ENCODE measurements around the gene YWHAQ.
"Not testable (repeated sequence)": the region's sequence is repeated elsewhere in the genome, so short reads cannot be mapped to it uniquely, and the experiment has no call there.

Gene YWHAQ

DNA sequence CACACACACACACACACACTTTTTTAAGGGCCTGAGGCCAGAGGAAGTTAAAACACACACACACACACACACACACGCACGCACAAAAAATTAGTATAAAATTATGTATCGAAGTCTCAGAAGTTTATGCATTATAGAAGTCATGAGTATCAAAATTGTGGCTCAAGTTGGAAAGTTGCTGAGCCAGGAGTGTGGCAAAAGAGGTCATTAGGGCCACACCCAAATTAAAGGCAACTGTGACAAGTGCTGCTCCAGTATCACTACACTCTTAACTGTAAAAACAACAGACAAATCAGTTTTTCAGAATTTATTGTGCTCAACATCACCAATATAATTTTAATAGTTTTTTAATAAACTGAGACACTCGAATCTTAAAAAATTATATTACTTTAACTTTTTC, 36.9 kb downstream of the YWHAQ start:
- DNase-seq = no peak

GRCh38 chr2:9592699-9593098, 38.1 kb downstream of the YWHAQ start:
- DNase-seq = no peak

DNA sequence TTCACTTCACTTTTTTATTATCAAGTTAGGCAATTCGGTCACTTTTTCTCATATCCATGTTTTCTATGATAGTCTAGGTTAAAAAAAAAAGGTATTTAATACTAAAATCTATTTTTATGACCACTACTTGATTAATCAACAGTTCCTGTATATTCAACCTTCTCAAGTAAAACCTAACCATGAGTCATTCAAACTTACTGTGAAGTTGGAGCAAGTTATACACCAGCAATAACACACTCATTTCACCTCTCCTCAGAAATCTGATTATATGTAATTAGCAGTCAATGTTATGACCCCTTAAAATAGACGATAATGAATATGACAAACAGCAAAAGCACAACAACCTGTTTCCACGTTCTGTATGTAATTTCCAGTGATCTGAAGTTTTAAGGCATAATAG, 40.2 kb downstream of the YWHAQ start:
- no peak for DNase-seq

DNA sequence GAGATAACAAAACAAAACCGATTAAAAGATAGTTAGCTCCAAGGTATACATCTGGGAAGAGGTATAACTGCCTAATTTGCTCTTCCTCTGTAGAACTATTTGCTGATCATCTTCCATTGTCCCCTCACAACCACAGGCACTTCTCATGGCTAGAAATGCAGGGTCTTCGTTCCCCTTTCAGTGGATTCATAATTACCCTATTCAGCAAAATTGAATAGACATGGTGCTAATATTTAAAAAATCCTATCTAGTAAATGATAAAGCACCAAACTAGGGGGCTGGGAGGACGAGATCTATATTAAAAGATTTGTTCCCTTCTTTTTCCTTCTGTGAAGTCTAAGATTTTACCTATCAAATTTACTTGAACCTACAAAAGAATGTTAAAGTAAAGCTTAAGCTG, 44.3 kb downstream of the YWHAQ start:
- DNase-seq = no peak

- DNase-seq = no peak
Observed at GRCh38 chr2:9585486-9585885, 45.3 kb downstream of the YWHAQ start.

- DNase-seq = not testable (repeated sequence)
Observed at GRCh38 chr2:9584902-9585301, 45.9 kb downstream of the YWHAQ start.

DNA sequence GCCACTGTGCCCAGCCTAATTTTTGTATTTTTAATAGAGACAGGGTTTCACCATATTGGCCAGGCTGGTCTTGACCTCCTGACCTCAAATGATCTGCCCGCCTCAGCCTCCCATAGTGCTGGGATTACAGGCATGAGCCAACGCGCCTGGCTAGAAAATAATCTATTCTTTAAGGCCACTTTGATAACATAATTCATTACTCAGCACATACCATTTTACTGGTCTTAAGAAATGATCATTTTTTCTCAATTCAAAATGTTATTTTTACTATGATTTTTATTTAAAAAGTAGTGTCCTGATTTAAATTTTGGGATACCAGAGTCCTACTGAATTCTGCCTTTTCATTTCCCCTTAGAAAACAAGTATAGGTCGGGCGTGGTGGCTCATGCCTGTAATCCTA, 48.2 kb downstream of the YWHAQ start:
- no peak for DNase-seq

DNA sequence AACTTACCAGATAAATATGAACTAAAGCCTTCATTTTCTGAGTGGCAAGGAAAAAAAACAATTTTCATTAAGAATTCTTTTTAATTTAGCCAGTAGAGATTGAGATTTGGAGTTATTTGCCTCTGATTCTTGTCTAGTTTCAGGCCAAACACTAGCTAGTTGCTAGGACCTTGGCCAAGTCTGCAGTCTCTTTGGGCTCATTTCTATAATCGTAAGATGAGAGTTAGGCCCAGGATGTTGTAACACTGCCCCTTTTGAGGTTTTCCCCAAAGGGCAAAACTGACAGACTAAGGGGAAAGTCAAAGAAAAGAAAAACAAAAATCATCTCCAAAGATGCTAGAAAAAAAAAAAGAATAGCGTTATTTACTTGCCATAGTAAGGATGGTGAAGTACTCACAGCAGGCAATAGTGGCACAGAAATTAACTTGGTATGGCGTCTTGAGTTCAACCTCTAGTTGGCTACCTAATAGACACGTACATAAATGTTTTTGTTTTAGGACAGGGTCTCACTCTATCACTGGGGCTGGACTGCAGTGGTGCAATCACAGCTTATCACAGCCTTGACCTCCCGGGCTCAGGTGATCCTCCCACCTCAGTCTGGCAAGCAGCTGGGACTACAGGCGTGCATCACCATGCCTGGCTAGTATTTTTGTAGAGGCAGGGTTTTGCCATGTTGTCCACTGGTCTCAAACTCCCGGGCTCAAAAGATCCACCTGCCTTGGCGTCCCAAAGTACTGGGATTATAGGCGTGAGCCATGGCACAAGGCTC, 52.1 kb downstream of the YWHAQ start:
- DNase-seq = no peak

DNA sequence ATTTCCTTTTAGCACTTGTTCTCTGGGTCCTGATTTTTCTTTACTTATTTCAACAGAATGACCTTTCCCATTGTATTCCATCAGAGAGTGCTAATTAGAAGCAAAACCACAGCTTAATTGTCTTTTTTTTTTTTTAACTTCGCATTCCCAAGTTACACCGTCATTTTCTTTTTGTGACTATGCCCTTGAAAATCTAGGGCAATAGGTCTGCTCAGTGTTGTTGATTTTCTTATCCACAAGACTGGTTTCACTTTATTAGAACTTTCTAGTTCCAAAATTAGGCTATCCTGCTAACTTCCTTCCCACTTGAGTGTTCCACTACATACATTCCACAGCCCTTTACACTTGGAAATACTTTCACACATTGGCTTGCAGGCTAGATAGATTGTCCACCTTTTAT, 56.5 kb downstream of the YWHAQ start:
- DNase-seq = no peak

GRCh38 chr2:9573840-9574239, 57.0 kb downstream of the YWHAQ start:
- no peak for DNase-seq

GRCh38 chr2:9573013-9573720, 57.6 kb downstream of the YWHAQ start:
- no peak for DNase-seq

GRCh38 chr2:9570182-9571060, 60.4 kb downstream of the YWHAQ start:
- DNase-seq = peak in 1 of 2 experiments; percentile 2

GRCh38 chr2:9565436-9566153, 65.2 kb downstream of the YWHAQ start:
- no peak for DNase-seq

GRCh38 chr2:9560628-9561027, 70.2 kb downstream of the YWHAQ start:
- DNase-seq = no peak

- no peak for DNase-seq
Observed at GRCh38 chr2:9558948-9559381, 71.8 kb downstream of the YWHAQ start.

DNA sequence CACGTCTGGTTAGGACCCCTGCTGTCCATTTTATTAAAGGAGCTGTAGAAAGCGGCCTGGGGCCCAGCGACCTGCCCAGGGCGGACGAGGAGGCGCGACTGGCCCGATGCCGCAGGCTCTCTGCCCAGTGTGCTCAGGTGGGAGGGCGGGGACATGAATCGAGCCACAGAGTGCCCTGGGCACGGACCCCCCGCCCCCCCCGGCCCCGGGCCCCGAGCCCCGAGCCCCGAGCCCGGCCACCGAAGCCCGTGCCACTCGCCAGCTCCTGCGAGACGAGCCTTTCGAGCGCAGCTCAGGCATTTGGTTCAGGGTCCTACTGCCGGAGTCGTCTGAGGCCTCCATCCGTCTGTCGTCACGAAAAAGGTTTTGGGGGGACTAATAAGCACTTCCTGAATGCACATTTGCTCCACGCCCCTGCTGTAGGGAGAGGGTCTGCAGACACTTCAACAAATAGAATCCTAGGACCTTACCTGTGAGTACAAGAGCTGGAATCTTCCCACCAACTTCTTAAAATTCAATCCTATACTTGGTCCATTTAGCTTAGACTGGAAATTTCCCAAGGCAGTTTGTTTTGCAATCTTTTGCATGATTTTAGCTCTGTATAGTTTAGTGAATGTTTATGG, 74.6 kb downstream of the YWHAQ start:
- peak in 1 of 2 experiments; percentile 23 for DNase-seq

DNA sequence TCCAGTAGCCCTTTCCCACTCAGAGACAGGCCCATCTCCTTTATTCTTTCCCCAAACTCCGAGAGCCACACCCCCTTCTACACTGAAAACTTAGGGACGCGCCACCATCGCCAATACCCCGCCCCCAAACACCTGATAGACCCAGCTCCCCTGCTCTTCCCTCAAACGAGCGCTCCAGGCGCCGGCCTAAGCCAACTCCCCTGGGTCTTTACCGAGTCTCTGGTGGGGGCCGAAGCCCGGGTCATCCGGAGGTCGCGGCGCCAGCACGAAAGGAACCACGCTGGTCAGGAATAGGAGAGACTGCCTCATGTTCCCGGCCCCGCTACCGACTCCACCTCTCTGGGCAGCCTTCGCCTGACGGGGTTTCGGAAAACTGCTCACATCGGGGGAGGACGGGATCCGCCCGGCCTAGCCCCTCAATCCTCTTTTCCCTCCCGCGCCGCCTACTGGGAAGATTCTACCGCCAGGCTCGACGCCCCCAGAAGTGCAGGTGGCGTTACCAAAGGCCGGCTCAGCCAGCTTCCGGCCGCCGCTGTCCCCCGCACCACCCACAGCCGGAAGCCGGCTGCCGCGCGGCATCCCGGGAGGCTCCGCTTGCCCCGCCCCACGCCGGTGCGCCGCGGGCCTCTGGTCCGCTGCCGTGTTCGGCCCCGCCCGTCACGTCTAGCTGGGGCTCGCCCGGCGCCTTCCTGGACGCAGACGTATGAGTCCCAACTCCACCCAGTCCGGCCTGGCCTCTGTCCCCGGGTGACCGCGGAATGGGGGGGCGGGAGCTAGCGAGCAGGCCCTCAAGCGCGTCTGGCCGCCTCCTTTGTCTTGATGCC, 75.3 kb downstream of the YWHAQ start, which contains the start of gene ADAM17:
ADAM17 (minus strand) TSS at position 534 of the 824 bp plus-strand sequence; CDS start at position 309, 225 bp downstream.
- peak; percentile 87 to 90 for DNase-seq

GRCh38 chr2:9554921-9555296, 75.9 kb downstream of the YWHAQ start:
- peak; percentile 25 to 31 for DNase-seq

DNA sequence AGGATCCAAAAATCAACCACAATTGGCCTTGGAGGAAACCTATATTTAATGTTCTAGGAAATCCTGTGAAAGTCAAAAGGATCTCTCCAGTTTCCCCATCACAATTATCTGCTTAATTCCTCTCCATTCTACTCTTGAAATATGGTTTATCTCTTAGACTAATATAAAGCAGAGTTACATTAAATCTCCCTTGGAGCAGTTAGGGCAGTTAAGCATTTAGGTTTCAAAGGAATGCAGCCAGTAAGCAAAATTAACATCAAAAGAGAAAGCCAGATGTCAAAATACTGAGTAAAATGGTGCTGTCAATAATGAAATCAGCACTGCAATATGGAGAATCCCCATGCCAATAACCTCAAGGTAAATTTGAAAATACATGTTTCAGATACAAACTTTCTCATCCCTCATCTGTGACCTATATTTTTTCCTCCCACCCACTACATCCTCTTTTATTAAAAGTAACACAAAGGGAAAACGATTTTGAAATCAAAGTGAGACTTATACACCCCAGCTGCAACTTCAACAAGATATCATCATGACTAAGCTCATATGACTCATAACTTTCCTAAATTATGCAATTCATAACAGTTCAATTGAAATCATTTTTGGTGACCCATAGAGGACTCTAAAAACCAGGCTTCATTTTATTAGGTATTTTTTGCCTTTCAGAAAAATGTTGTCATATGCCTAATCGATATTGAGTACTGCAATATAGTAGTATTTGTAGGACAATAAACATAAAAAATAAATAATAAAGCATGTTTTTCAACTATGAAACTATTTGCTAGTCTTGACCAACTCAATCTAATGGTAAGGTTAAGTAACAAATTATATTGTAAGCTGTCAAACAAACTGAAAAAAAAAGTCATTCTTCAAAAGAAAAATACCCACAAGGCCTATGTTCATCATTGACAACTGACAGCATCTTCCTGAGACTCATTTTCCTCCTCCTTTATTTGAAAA, 78.3 kb downstream of the YWHAQ start:
- DNase-seq = peak; percentile 87 to 94

- not testable (repeated sequence) for DNase-seq
Observed at GRCh38 chr2:9550859-9551391, 79.9 kb downstream of the YWHAQ start.
